Loucy (cell line): ENCODE measurements around the gene NKG7.

Experiments
- CTCF ChIP-seq: fragments of 200-600 bp; sonication (generic); conservative IDR thresholded peaks from 2 replicates; pipeline ENCODE4 v1.5.1; 2014; ENCODE audit warnings: mild to moderate bottlenecking, antibody characterized with exemption, low read length
- EZH2phosphoT487 ChIP-seq: fragments of 200-600 bp; IDR thresholded peaks from 2 replicates; pipeline ENCODE4 v1.6.1; 2018; ENCODE audit warnings: antibody characterized with exemption, mild to moderate bottlenecking, moderate library complexity, borderline replicate concordance

GRCh38 chr19:51391073-51391611, 18.7 kb upstream of the NKG7 start:
- no peak for TF ChIP-seq CTCF
- TF ChIP-seq EZH2phosphoT487: no peak
